ENCODE results near the gene NHLH1.

Gene NHLH1

GRCh38 chr1:160367934-160368923, 1.4 kb downstream of the NHLH1 start:
- Histone ChIP-seq H3K4me3 (replicated peaks; ENCODE audit: low read depth, low read length) (no peak overlapping the region), H3K36me3 (ENCODE audit: control insufficient read depth, insufficient read depth, low read length) (no peaks in the 10 kb centered on the region; the same call in 1 of the 2 replicates), H3K27me3 (replicated peaks; ENCODE audit: control insufficient read depth, insufficient read depth, low read length) (no peaks in the 10 kb centered on the region)
- no peak for DNase-seq (ENCODE audit: extremely low read depth, insufficient read length)
- TF ChIP-seq CTCF (IDR thresholded peaks at IDR 0.05; ENCODE audit: insufficient read depth, low read length, poor library complexity, severe bottlenecking) = no peak

DNA sequence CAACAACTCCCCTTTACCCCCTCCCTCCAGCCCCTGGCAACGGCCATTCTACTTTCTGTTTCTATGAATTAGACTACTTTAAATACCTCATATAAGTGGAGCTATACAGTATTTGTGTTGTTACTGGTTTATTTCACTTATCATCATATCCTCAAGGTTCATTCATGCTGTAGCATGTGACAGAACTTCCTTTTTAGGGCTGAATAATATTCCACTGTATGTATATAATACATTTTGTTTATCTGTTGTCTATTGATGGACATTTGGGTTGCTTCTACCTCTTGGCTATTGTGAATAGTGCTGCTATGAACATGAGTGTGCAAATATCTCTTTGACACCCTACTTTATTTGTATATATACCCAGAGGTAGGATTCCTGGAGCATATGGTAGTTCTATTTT, 2.2 kb downstream of the NHLH1 start:
- no peak overlapping the region for H3K4me3 ChIP-seq (replicated peaks; ENCODE audit: low read depth, low read length)
- TF ChIP-seq CTCF (IDR thresholded peaks at IDR 0.05; ENCODE audit: insufficient read depth, low read length, poor library complexity, severe bottlenecking) = no peak
- no peaks in the 10 kb centered on the region for H3K27me3 ChIP-seq (replicated peaks; ENCODE audit: control insufficient read depth, insufficient read depth, low read length)
- no peak for DNase-seq (ENCODE audit: extremely low read depth, insufficient read length)
- no peaks in the 10 kb centered on the region; the same call in 1 of the 2 replicates for H3K36me3 ChIP-seq (ENCODE audit: control insufficient read depth, insufficient read depth, low read length)

DNA sequence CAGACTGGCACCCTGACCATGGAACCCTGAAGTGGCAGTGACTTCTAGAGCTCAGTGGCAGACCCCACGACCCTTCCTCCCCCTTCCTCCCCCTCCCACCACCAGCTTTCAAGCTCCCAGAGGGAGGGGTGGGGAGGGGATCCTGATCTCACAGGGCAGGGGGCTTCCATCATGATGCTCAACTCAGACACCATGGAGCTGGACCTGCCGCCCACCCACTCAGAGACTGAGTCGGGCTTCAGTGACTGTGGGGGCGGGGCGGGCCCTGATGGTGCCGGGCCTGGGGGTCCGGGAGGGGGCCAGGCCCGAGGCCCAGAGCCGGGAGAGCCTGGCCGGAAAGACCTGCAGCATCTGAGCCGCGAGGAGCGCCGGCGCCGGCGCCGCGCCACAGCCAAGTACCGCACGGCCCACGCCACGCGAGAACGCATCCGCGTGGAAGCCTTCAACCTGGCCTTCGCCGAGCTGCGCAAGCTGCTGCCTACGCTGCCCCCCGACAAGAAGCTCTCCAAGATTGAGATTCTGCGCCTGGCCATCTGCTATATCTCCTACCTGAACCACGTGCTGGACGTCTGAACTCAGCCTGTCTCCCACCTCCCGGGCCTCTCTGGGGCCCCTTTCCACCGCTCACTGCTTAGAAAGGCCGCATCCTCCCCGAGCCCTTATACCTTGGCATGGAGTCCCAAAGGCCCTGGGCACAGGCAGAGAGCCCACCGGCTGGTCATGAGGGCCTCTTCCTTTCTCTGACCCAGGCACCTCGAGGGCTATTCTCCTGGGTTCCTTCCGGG, 3.9 kb downstream of the NHLH1 start:
- no peak for DNase-seq (ENCODE audit: extremely low read depth, insufficient read length)
- Histone ChIP-seq H3K4me3 (replicated peaks; ENCODE audit: low read depth, low read length) (no peak overlapping the region), H3K36me3 (ENCODE audit: control insufficient read depth, insufficient read depth, low read length) (no peaks in the 10 kb centered on the region), H3K27me3 (replicated peaks; ENCODE audit: control insufficient read depth, insufficient read depth, low read length) (no peaks in the 10 kb centered on the region)
- TF ChIP-seq CTCF (IDR thresholded peaks at IDR 0.05; ENCODE audit: insufficient read depth, low read length, poor library complexity, severe bottlenecking) = no peak

GRCh38 chr1:160371346-160371631, 4.4 kb downstream of the NHLH1 start:
- DNase-seq (ENCODE audit: extremely low read depth, insufficient read length) = no peak
- H3K36me3 ChIP-seq (ENCODE audit: control insufficient read depth, insufficient read depth, low read length) = no peaks in the 10 kb centered on the region
- no peaks in the 10 kb centered on the region for H3K27me3 ChIP-seq (replicated peaks; ENCODE audit: control insufficient read depth, insufficient read depth, low read length)
- TF ChIP-seq CTCF (IDR thresholded peaks at IDR 0.05; ENCODE audit: insufficient read depth, low read length, poor library complexity, severe bottlenecking) = no peak
- no peak overlapping the region for H3K4me3 ChIP-seq (replicated peaks; ENCODE audit: low read depth, low read length)

GRCh38 chr1:160371756-160372155, 4.9 kb downstream of the NHLH1 start:
- DNase-seq (ENCODE audit: extremely low read depth, insufficient read length) = no peak

More at GRCh38 chr1:160371756-160372155, 4.9 kb downstream of the NHLH1 start:
- no peaks in the 10 kb centered on the region for H3K36me3 ChIP-seq (ENCODE audit: control insufficient read depth, insufficient read depth, low read length)
- no peak overlapping the region for H3K4me3 ChIP-seq (replicated peaks; ENCODE audit: low read depth, low read length)
- no peak for TF ChIP-seq CTCF (IDR thresholded peaks at IDR 0.05; ENCODE audit: insufficient read depth, low read length, poor library complexity, severe bottlenecking)
- H3K27me3 ChIP-seq (replicated peaks; ENCODE audit: control insufficient read depth, insufficient read depth, low read length) = no peaks in the 10 kb centered on the region
